ENCODE data around the gene CPA3.

DNA sequence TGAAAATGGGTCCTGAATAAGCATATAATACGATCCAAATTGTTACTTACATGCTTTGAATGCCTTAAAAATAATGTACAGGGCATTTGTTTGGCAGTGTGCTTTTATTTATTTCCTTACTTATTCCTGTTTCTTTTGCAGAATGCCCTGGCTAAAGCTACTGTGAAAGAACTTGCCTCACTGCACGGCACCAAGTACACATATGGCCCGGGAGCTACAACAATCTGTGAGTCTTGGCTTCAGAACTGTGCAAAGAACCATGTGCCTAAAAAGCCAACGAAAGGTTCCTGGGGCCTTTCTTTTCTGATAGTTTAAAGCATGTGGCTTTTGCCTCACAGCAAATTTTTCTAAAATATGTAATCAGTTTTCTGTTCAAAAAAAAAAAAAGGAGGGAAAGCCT, 7.8 kb upstream of the CPA3 start:
- TF ChIP-seq POLR2A (IDR thresholded peaks at IDR 0.05; ENCODE audit: low read length) (no peak), GATA1 (IDR thresholded peaks at IDR 0.05; ENCODE audit: low read depth, low read length) (no peak)
